ENCODE data around the gene GTF2F1. TPM values are rescaled to one million over a fixed set of nuclear protein-coding genes. Genes with fewer than 3 reads are reported as not detected.

GTF2F1 gene
- polyA plus RNA-seq, 1 of the 3 experiments (the other 2 are of a cell fraction) = 104 TPM

DNA sequence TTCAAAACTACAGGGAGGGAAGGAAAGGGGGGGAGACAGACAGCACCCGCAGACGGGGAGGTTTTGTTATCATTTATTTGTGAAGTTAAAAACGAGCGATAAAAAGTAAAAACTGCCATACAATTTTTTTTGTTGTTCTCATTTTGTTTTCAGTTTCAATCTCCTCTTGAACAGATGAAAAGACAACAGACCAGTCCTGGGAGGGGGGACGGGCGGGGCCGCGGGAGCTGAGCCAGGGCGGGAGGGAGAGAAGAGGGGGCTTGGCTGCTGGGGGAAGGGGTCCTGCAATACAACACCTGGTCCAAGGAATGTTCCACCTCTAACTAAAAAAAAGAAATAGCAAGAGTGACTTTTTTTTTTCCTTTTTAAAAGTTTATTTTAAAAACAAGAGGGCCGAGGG lies 20.3 kb upstream of the GTF2F1 start (continued):
- no peak for TF ChIP-seq RAD21 (IDR thresholded peaks at IDR 0.05; ENCODE audit: low read length)

DNA sequence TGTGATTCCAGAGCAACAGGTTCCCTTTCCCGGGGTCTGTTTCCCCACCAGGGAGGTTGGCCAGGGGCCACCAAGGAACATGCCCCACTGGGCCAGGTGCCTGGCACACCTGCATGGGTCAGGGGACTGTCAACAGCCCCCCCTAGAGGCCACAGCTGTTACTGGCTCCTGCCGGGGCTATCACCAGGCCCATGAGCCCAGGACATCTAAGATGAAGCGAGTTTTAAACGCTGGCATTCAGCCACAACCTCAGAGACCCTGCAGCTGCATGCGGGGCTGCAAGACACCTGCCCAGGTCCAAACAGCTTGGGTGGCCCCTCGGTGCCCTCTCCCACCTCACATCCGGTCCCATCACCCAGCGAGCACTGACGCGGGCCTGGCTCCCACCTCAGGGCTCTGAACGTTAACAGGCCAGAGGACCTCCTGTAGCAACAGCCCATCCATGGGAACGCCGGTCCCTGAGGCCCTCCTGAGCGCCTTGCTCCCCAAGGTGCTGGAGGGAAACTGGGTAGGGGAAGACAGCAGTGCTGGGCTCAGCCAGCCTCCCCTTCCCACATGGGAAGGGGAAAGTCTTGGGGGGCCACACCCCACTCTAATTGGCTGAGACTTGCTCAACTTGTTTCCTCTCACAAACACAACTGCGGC lies 19.6 kb upstream of the GTF2F1 start:
- TF ChIP-seq, protein P1, sequence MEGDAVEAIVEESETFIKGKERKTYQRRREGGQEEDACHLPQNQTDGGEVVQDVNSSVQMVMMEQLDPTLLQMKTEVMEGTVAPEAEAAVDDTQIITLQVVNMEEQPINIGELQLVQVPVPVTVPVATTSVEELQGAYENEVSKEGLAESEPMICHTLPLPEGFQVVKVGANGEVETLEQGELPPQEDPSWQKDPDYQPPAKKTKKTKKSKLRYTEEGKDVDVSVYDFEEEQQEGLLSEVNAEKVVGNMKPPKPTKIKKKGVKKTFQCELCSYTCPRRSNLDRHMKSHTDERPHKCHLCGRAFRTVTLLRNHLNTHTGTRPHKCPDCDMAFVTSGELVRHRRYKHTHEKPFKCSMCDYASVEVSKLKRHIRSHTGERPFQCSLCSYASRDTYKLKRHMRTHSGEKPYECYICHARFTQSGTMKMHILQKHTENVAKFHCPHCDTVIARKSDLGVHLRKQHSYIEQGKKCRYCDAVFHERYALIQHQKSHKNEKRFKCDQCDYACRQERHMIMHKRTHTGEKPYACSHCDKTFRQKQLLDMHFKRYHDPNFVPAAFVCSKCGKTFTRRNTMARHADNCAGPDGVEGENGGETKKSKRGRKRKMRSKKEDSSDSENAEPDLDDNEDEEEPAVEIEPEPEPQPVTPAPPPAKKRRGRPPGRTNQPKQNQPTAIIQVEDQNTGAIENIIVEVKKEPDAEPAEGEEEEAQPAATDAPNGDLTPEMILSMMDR (IDR thresholded peaks at IDR 0.05) = peak; percentile 62
- no peak for TF ChIP-seq NFIC (IDR thresholded peaks at IDR 0.05; ENCODE audit: borderline replicate concordance)
- TF ChIP-seq CHD2 (IDR thresholded peaks at IDR 0.05; ENCODE audit: low read length, partially characterized antibody) = no peak
- TF ChIP-seq, protein P2, sequence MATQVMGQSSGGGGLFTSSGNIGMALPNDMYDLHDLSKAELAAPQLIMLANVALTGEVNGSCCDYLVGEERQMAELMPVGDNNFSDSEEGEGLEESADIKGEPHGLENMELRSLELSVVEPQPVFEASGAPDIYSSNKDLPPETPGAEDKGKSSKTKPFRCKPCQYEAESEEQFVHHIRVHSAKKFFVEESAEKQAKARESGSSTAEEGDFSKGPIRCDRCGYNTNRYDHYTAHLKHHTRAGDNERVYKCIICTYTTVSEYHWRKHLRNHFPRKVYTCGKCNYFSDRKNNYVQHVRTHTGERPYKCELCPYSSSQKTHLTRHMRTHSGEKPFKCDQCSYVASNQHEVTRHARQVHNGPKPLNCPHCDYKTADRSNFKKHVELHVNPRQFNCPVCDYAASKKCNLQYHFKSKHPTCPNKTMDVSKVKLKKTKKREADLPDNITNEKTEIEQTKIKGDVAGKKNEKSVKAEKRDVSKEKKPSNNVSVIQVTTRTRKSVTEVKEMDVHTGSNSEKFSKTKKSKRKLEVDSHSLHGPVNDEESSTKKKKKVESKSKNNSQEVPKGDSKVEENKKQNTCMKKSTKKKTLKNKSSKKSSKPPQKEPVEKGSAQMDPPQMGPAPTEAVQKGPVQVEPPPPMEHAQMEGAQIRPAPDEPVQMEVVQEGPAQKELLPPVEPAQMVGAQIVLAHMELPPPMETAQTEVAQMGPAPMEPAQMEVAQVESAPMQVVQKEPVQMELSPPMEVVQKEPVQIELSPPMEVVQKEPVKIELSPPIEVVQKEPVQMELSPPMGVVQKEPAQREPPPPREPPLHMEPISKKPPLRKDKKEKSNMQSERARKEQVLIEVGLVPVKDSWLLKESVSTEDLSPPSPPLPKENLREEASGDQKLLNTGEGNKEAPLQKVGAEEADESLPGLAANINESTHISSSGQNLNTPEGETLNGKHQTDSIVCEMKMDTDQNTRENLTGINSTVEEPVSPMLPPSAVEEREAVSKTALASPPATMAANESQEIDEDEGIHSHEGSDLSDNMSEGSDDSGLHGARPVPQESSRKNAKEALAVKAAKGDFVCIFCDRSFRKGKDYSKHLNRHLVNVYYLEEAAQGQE (IDR thresholded peaks at IDR 0.05; ENCODE audit: low read depth, low read length) = no peak
- TF ChIP-seq RAD21 (IDR thresholded peaks at IDR 0.05; ENCODE audit: low read length) = peak; percentile 41
- no peak for TF ChIP-seq RXRA (IDR thresholded peaks at IDR 0.05; ENCODE audit: borderline replicate concordance, low read depth)
- TF ChIP-seq, protein P3, sequence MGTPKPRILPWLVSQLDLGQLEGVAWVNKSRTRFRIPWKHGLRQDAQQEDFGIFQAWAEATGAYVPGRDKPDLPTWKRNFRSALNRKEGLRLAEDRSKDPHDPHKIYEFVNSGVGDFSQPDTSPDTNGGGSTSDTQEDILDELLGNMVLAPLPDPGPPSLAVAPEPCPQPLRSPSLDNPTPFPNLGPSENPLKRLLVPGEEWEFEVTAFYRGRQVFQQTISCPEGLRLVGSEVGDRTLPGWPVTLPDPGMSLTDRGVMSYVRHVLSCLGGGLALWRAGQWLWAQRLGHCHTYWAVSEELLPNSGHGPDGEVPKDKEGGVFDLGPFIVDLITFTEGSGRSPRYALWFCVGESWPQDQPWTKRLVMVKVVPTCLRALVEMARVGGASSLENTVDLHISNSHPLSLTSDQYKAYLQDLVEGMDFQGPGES (IDR thresholded peaks at IDR 0.05; ENCODE audit: low read depth, low read length) = no peak
- no peak for TF ChIP-seq RFX5 (IDR thresholded peaks at IDR 0.05; ENCODE audit: low read length)
- 0 out of 2 replicates have a peak, but pooled peaks cover 4% of the 10 kb centered on the region for H3K79me2 ChIP-seq (ENCODE audit: insufficient read depth)
- peak; percentile 78 for DNase-seq
- no peaks in the 10 kb centered on the region for H3K9me2 ChIP-seq
- ChIA-PET POLR2A (interaction anchor here (0.5 kb wide), 1 partner anchor 1912 kb away, joined by 3 read pairs; no protein-coding TSS in a partner anchor), CTCF (interaction anchor here (0.9 to 3.0 kb wide), 3 partner anchors 9 to 20 kb away, joined by 3 to 16 read pairs (median 6); no protein-coding TSS in a partner anchor)
- no peaks in the 10 kb centered on the region for H3K4me1 ChIP-seq (ENCODE audit: control insufficient read depth in 1 of 2, insufficient read depth in 2 of 2, low read depth in 1 of 2, low read length in 1 of 2)
- no peak overlapping the region for H3K9ac ChIP-seq
- no peaks in the 10 kb centered on the region for H3K9me3 ChIP-seq
- peaks cover 5% of the 10 kb centered on the region; the same call in 1 of the 2 replicates for H4K20me1 ChIP-seq (ENCODE audit: insufficient read depth)
- H3K4me2 ChIP-seq = no peak overlapping the region
- peaks cover 10 to 37% of the 10 kb centered on the region in 2 experiments for H3K36me3 ChIP-seq (replicated peaks in 1 of 2; ENCODE audit: control insufficient read depth in 1 of 2, insufficient read depth in 2 of 2, low read length in 1 of 2)
- no peaks in the 10 kb centered on the region for H3F3A ChIP-seq (replicated peaks; ENCODE audit: insufficient read depth)
- H3K4me3 ChIP-seq (ENCODE audit: low read depth in 2 of 2, low read length in 1 of 2) = no peak overlapping the region
- H3K27me3 ChIP-seq (ENCODE audit: insufficient read depth) = no peaks in the 10 kb centered on the region
- no peak overlapping the region for H2AFZ ChIP-seq (ENCODE audit: low read depth)
- 83% methylated on average over 2 of the region's 15 CpGs for WGBS (ENCODE audit: low lambda C conversion rate)
- H3K27ac ChIP-seq (ENCODE audit: low read depth in 2 of 2, low read length in 1 of 2) = no peak overlapping the region
